Measurements from ENCODE around the gene CCDC146. TPM values are rescaled to one million over a fixed set of nuclear protein-coding genes. Genes with fewer than 3 reads are reported as not detected.
"Not testable (repeated sequence)": the region's sequence is repeated elsewhere in the genome, so short reads cannot be mapped to it uniquely, and the experiment has no call there.

CCDC146 gene
- total RNA-seq, 1 donor from 2014 or later: 2.6 TPM

GRCh38 chr7:77275663-77276062 is 153.2 kb downstream of the CCDC146 start:
- ATAC-seq: peak; percentile 19
- not testable (repeated sequence) for DNase-seq (ENCODE audit: low spot score)

GRCh38 chr7:77276120-77276519 is 153.7 kb downstream of the CCDC146 start:
- DNase-seq (ENCODE audit: low spot score): no peak
- ATAC-seq: no peak

GRCh38 chr7:77281780-77282478 is 159.5 kb downstream of the CCDC146 start:
- ATAC-seq (peak; percentile 91), DNase-seq (ENCODE audit: low spot score) (no peak)

GRCh38 chr7:77282897-77283296 is 160.5 kb downstream of the CCDC146 start:
- ATAC-seq (no peak), DNase-seq (ENCODE audit: low spot score) (no peak)

- ATAC-seq (no peak), DNase-seq (ENCODE audit: low spot score) (no peak)
Observed at GRCh38 chr7:77284005-77284404, 161.6 kb downstream of the CCDC146 start.

- no peak for DNase-seq (ENCODE audit: low spot score)
- ATAC-seq: no peak
Observed at GRCh38 chr7:77284616-77285015, 162.2 kb downstream of the CCDC146 start.

GRCh38 chr7:77288676-77289320 is 166.4 kb downstream of the CCDC146 start:
- ATAC-seq: no peak

GRCh38 chr7:77289387-77289786 is 167.0 kb downstream of the CCDC146 start:
- DNase-seq (ENCODE audit: low spot score) (no peak), ATAC-seq (no peak)

More at GRCh38 chr7:77288676-77289320, 166.4 kb downstream of the CCDC146 start:
- no peak for DNase-seq (ENCODE audit: low spot score)

- DNase-seq (ENCODE audit: low spot score): no peak
- no peak for ATAC-seq
Observed at GRCh38 chr7:77290425-77290824, 168.0 kb downstream of the CCDC146 start.

GRCh38 chr7:77293046-77293445 is 170.6 kb downstream of the CCDC146 start:
- ATAC-seq (no peak), DNase-seq (ENCODE audit: low spot score) (no peak)

- ATAC-seq (no peak), DNase-seq (ENCODE audit: low spot score) (no peak)
Observed at GRCh38 chr7:77295549-77295948, 173.1 kb downstream of the CCDC146 start.

- ATAC-seq: no peak
- no peak for DNase-seq (ENCODE audit: low spot score)
Observed at GRCh38 chr7:77306231-77307067, 184.0 kb downstream of the CCDC146 start.

- no peak for DNase-seq (ENCODE audit: low spot score)
- ATAC-seq: peak; percentile 13
Observed at GRCh38 chr7:77308792-77309191, 186.4 kb downstream of the CCDC146 start.

GRCh38 chr7:77309714-77310220 is 187.4 kb downstream of the CCDC146 start:
- no peak for ATAC-seq

GRCh38 chr7:77310982-77311381 is 188.6 kb downstream of the CCDC146 start:
- no peak for DNase-seq (ENCODE audit: low spot score)
- ATAC-seq: no peak

More at GRCh38 chr7:77309714-77310220, 187.4 kb downstream of the CCDC146 start:
- DNase-seq (ENCODE audit: low spot score): no peak

GRCh38 chr7:77313085-77313484 is 190.7 kb downstream of the CCDC146 start:
- no peak for ATAC-seq
- DNase-seq (ENCODE audit: low spot score): no peak

GRCh38 chr7:77313876-77314480 is 191.6 kb downstream of the CCDC146 start:
- ATAC-seq: no peak

GRCh38 chr7:77315182-77315591 is 192.8 kb downstream of the CCDC146 start:
- ATAC-seq (no peak), DNase-seq (ENCODE audit: low spot score) (no peak)

More at GRCh38 chr7:77313876-77314480, 191.6 kb downstream of the CCDC146 start:
- no peak for DNase-seq (ENCODE audit: low spot score)

- ATAC-seq (peak; percentile 50), DNase-seq (ENCODE audit: low spot score) (no peak)
Observed at GRCh38 chr7:77316219-77316978, 194.0 kb downstream of the CCDC146 start.

- ATAC-seq (no peak), DNase-seq (ENCODE audit: low spot score) (no peak)
Observed at GRCh38 chr7:77318019-77318418, 195.6 kb downstream of the CCDC146 start.
